Measurements from ENCODE around the gene TMEM174. TPM values are rescaled to one million over a fixed set of nuclear protein-coding genes. Genes with fewer than 3 reads are reported as not detected.

The TMEM174 gene
- total and polyA plus RNA-seq, 8 donors = 0.13 to 0.30 (median 0.13) TPM; not detected in 5

- Histone ChIP-seq H3K36me3 (no peaks in the 10 kb centered on the region), H3K9me3 (no peaks in the 10 kb centered on the region), H3K27me3 (peaks cover 0 to 32% of the 10 kb centered on the region in 2 donors), H3K4me1 (no peaks in the 10 kb centered on the region), H3K27ac (no peak overlapping the region), H3K4me3 (no peak overlapping the region)
- ATAC-seq (no peak), DNase-seq (no peak)
- intact Hi-C loops (cut with DNase I) = no loop called here
- TF ChIP-seq CTCF (IDR thresholded peaks at IDR 0.05) = no peak
Measured at GRCh38 chr5:73130811-73131210, 42.2 kb upstream of the TMEM174 start.

GRCh38 chr5:73131711-73132425, 41.1 kb upstream of the TMEM174 start:
- intact Hi-C loops (cut with DNase I) = no loop called here
- TF ChIP-seq CTCF (IDR thresholded peaks at IDR 0.05) = no peak
- Histone ChIP-seq H3K27ac (no peak overlapping the region), H3K9me3 (no peaks in the 10 kb centered on the region), H3K27me3 (peaks cover 0 to 40% of the 10 kb centered on the region in 2 donors), H3K36me3 (no peaks in the 10 kb centered on the region), H3K4me1 (no peaks in the 10 kb centered on the region), H3K4me3 (no peak overlapping the region)
- ATAC-seq (no peak), DNase-seq (no peak)

- no peak for TF ChIP-seq CTCF (IDR thresholded peaks at IDR 0.05)
- Histone ChIP-seq H3K4me3 (no peak overlapping the region), H3K27me3 (peaks cover 0 to 49% of the 10 kb centered on the region in 2 donors), H3K4me1 (no peaks in the 10 kb centered on the region), H3K36me3 (no peaks in the 10 kb centered on the region), H3K27ac (no peak overlapping the region), H3K9me3 (no peaks in the 10 kb centered on the region)
- ATAC-seq (no peak), DNase-seq (no peak)
- intact Hi-C loops (cut with DNase I) = no loop called here
Measured at GRCh38 chr5:73132759-73133158, 40.2 kb upstream of the TMEM174 start.

GRCh38 chr5:73135021-73135420, 38.0 kb upstream of the TMEM174 start:
- Histone ChIP-seq H3K4me1 (no peaks in the 10 kb centered on the region), H3K27me3 (peaks cover 0 to 44% of the 10 kb centered on the region in 2 donors), H3K4me3 (no peak overlapping the region), H3K27ac (no peak overlapping the region), H3K36me3 (no peaks in the 10 kb centered on the region), H3K9me3 (no peaks in the 10 kb centered on the region)
- intact Hi-C loops (cut with DNase I) = no loop called here
- ATAC-seq (no peak), DNase-seq (no peak)
- no peak for TF ChIP-seq CTCF (IDR thresholded peaks at IDR 0.05)

- ATAC-seq = no peak
Measured at GRCh38 chr5:73135429-73136054, 37.5 kb upstream of the TMEM174 start.

More at GRCh38 chr5:73135429-73136054, 37.5 kb upstream of the TMEM174 start:
- Histone ChIP-seq H3K9me3 (no peaks in the 10 kb centered on the region), H3K27me3 (peaks cover 0 to 44% of the 10 kb centered on the region in 2 donors), H3K4me3 (no peak overlapping the region), H3K36me3 (no peaks in the 10 kb centered on the region), H3K27ac (no peak overlapping the region), H3K4me1 (no peaks in the 10 kb centered on the region)
- no peak for TF ChIP-seq CTCF (IDR thresholded peaks at IDR 0.05)
- DNase-seq = no peak
- intact Hi-C loops (cut with DNase I) = no loop called here

Measured in left lung (tissue), 10 donors.